SK-N-SH treated with all-trans-retinoic acid at 6 μM for 48 hours (cell line): ENCODE data around the gene CALN1.
"Not testable (repeated sequence)": the region's sequence is repeated elsewhere in the genome, so short reads cannot be mapped to it uniquely, and the experiment has no call there.

Source experiments
- ARNTL ChIP-seq: fragments of 450-650 bp; formaldehyde crosslinking; IDR thresholded peaks from 2 replicates; pipeline ENCODE4 v1.5.0; 2020; ENCODE audit warnings: low read depth, mild to moderate bottlenecking, moderate library complexity, borderline replicate concordance
- BACH2 ChIP-seq: fragments of 250-450 bp; sonication (Bioruptor Pico); IDR thresholded peaks from 2 replicates; pipeline ENCODE4 v1.9.0; 2021; ENCODE audit warnings: mild to moderate bottlenecking, borderline replicate concordance
- CSDC2 ChIP-seq: fragments of 250-450 bp; sonication (Bioruptor Pico); IDR thresholded peaks from 2 replicates; pipeline ENCODE4 v1.5.0; 2020; ENCODE audit warnings: mild to moderate bottlenecking, moderate library complexity
- PPARA ChIP-seq: fragments of 250-450 bp; sonication (Bioruptor Pico); IDR thresholded peaks from 2 replicates; pipeline ENCODE4 v1.5.0; 2020; ENCODE audit warnings: mild to moderate bottlenecking, borderline replicate concordance
- RARB ChIP-seq: fragments of 250-450 bp; sonication (Bioruptor Pico); IDR thresholded peaks from 2 replicates; pipeline ENCODE4 v1.8.0; 2021; ENCODE audit warnings: mild to moderate bottlenecking, moderate library complexity
- SNAI2 ChIP-seq: fragments of 250-450 bp; sonication (Bioruptor Pico); IDR thresholded peaks from 2 replicates; pipeline ENCODE4 v1.5.0; 2020; ENCODE audit warnings: mild to moderate bottlenecking, moderate library complexity
- TCF4 ChIP-seq: fragments of 250-450 bp; sonication (Bioruptor Pico); IDR thresholded peaks from 2 replicates; pipeline ENCODE4 v1.8.0; 2021; ENCODE audit warnings: mild to moderate bottlenecking, moderate library complexity, borderline replicate concordance
- TOX ChIP-seq: fragments of 250-450 bp; sonication (Bioruptor Pico); IDR thresholded peaks from 2 replicates; pipeline ENCODE4 v1.8.0; 2021; ENCODE audit warnings: mild to moderate bottlenecking, moderate library complexity, borderline replicate concordance
- ZFP3 ChIP-seq: fragments of 250-450 bp; sonication (Bioruptor Pico); IDR thresholded peaks from 2 replicates; pipeline ENCODE4 v1.5.0; 2020; ENCODE audit warnings: mild to moderate bottlenecking, moderate library complexity
- ZFP30 ChIP-seq: fragments of 450-650 bp; formaldehyde crosslinking; IDR thresholded peaks from 2 replicates; pipeline ENCODE4 v1.5.0; 2022; ENCODE audit warnings: mild to moderate bottlenecking, moderate library complexity
- TF ChIP-seq, protein P1 (sequence below): fragments of 250-450 bp; sonication (Bioruptor Pico); IDR thresholded peaks from 2 replicates; pipeline ENCODE4 v1.8.0; 2020; ENCODE audit warnings: mild to moderate bottlenecking, moderate library complexity, borderline replicate concordance
- TF ChIP-seq, protein P2 (sequence below): fragments of 250-450 bp; sonication (Bioruptor Pico); IDR thresholded peaks from 2 replicates; pipeline ENCODE4 v1.8.0; 2021; ENCODE audit warnings: low read depth, mild to moderate bottlenecking, moderate library complexity, borderline replicate concordance
- TF ChIP-seq, protein P3 (sequence below): fragments of 250-450 bp; sonication (Bioruptor Pico); IDR thresholded peaks from 2 replicates; pipeline ENCODE4 v1.5.0; 2020; ENCODE audit warnings: mild to moderate bottlenecking, moderate library complexity
- TF ChIP-seq, protein P4 (sequence below): fragments of 250-450 bp; sonication (Bioruptor Pico); IDR thresholded peaks from 2 replicates; pipeline ENCODE4 v1.5.1; 2020; ENCODE audit warnings: low read depth, mild to moderate bottlenecking, moderate library complexity

DNA sequence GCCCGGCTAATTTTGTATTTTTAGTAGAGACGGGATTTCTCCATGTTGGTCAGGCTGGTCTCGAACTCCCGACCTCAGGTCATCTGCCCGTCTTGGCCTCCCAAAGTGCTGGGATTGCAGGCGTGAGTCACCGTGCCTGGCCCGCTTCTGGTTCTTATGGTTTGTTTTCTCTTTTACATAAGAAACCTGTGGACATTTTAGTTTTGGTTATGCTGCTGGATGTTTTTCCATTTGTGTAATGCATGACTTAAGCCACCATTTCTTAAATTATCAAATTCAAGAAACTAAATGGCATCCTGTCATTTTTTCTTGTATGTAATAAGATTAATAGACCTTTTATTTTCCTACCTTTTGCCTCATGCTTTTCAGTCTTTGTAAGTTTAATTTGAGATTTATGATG, 589.7 kb downstream of the CALN1 start:
- not testable (repeated sequence) for TF ChIP-seq CSDC2 (CRISPR knock-in tag); TOX (CRISPR knock-in tag); ARNTL; RARB (CRISPR knock-in tag); BACH2 (CRISPR knock-in tag); ZFP3 (CRISPR knock-in tag); SNAI2 (CRISPR knock-in tag); PPARA (CRISPR knock-in tag); TCF4 (CRISPR knock-in tag); ZFP30 (CRISPR knock-in tag)
- TF ChIP-seq, protein P1, sequence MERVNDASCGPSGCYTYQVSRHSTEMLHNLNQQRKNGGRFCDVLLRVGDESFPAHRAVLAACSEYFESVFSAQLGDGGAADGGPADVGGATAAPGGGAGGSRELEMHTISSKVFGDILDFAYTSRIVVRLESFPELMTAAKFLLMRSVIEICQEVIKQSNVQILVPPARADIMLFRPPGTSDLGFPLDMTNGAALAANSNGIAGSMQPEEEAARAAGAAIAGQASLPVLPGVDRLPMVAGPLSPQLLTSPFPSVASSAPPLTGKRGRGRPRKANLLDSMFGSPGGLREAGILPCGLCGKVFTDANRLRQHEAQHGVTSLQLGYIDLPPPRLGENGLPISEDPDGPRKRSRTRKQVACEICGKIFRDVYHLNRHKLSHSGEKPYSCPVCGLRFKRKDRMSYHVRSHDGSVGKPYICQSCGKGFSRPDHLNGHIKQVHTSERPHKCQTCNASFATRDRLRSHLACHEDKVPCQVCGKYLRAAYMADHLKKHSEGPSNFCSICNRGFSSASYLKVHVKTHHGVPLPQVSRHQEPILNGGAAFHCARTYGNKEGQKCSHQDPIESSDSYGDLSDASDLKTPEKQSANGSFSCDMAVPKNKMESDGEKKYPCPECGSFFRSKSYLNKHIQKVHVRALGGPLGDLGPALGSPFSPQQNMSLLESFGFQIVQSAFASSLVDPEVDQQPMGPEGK (CRISPR knock-in tag) = not testable (repeated sequence)
- TF ChIP-seq, protein P2, sequence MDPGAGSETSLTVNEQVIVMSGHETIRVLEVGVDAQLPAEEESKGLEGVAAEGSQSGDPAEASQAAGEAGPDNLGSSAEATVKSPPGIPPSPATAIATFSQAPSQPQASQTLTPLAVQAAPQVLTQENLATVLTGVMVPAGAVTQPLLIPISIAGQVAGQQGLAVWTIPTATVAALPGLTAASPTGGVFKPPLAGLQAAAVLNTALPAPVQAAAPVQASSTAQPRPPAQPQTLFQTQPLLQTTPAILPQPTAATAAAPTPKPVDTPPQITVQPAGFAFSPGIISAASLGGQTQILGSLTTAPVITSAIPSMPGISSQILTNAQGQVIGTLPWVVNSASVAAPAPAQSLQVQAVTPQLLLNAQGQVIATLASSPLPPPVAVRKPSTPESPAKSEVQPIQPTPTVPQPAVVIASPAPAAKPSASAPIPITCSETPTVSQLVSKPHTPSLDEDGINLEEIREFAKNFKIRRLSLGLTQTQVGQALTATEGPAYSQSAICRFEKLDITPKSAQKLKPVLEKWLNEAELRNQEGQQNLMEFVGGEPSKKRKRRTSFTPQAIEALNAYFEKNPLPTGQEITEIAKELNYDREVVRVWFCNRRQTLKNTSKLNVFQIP (CRISPR knock-in tag) = not testable (repeated sequence)
- TF ChIP-seq, protein P3, sequence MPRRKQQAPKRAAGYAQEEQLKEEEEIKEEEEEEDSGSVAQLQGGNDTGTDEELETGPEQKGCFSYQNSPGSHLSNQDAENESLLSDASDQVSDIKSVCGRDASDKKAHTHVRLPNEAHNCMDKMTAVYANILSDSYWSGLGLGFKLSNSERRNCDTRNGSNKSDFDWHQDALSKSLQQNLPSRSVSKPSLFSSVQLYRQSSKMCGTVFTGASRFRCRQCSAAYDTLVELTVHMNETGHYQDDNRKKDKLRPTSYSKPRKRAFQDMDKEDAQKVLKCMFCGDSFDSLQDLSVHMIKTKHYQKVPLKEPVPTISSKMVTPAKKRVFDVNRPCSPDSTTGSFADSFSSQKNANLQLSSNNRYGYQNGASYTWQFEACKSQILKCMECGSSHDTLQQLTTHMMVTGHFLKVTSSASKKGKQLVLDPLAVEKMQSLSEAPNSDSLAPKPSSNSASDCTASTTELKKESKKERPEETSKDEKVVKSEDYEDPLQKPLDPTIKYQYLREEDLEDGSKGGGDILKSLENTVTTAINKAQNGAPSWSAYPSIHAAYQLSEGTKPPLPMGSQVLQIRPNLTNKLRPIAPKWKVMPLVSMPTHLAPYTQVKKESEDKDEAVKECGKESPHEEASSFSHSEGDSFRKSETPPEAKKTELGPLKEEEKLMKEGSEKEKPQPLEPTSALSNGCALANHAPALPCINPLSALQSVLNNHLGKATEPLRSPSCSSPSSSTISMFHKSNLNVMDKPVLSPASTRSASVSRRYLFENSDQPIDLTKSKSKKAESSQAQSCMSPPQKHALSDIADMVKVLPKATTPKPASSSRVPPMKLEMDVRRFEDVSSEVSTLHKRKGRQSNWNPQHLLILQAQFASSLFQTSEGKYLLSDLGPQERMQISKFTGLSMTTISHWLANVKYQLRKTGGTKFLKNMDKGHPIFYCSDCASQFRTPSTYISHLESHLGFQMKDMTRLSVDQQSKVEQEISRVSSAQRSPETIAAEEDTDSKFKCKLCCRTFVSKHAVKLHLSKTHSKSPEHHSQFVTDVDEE (CRISPR knock-in tag) = not testable (repeated sequence)
- TF ChIP-seq, protein P4, sequence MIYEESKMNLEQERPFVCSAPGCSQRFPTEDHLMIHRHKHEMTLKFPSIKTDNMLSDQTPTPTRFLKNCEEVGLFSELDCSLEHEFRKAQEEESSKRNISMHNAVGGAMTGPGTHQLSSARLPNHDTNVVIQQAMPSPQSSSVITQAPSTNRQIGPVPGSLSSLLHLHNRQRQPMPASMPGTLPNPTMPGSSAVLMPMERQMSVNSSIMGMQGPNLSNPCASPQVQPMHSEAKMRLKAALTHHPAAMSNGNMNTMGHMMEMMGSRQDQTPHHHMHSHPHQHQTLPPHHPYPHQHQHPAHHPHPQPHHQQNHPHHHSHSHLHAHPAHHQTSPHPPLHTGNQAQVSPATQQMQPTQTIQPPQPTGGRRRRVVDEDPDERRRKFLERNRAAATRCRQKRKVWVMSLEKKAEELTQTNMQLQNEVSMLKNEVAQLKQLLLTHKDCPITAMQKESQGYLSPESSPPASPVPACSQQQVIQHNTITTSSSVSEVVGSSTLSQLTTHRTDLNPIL = not testable (repeated sequence)
